Chondrocyte (in vitro differentiated cells): ENCODE data around the gene MEN1. TPM values are rescaled to one million over a fixed set of nuclear protein-coding genes. Genes with fewer than 3 reads are reported as not detected.

Source experiments
- DNase-seq: peaks from one replicate; pipeline ENCODE4 v3.0.0; 2021; ENCODE audit warnings: mixed read lengths, low spot score
- H3K27ac Mint-ChIP-seq: one replicate; pipeline ENCODE4 v1.8.0; 2021; ENCODE audit warnings: mild to moderate bottlenecking, moderate library complexity, mixed read lengths; ENCODE audit not compliant: unreplicated experiment
- H3K27me3 Mint-ChIP-seq: 2 replicates; pipeline ENCODE4 v1.8.0; 2021; ENCODE audit warnings: low read depth, mixed read lengths
- H3K36me3 Mint-ChIP-seq: 2 replicates; pipeline ENCODE4 v1.8.0; 2021; ENCODE audit warnings: low read depth, mixed read lengths
- H3K4me1 Mint-ChIP-seq: 2 replicates; pipeline ENCODE4 v1.8.0; 2021; ENCODE audit warnings: low read depth, mild to moderate bottlenecking, mixed read lengths
- H3K4me3 Mint-ChIP-seq: one replicate; pipeline ENCODE4 v1.8.0; 2021; ENCODE audit warnings: mild to moderate bottlenecking, moderate library complexity, mixed read lengths; ENCODE audit not compliant: unreplicated experiment
- H3K9me3 Mint-ChIP-seq: 2 replicates; pipeline ENCODE4 v1.8.0; 2021; ENCODE audit warnings: low read depth, mixed read lengths
- total RNA-seq: library from RNA; stranded (reverse); gene quantifications from 3 replicates; pipeline ENCODE4 v1.2.1, GENCODE V29; 2021
- TF ChIP-seq, protein P1 (sequence below): fragments of 200-600 bp; sonication (generic); IDR thresholded peaks from 2 replicates; pipeline ENCODE4 v1.5.0; 2021; ENCODE audit warnings: antibody characterized with exemption, mild to moderate bottlenecking, moderate library complexity

The MEN1 gene
- total RNA-seq, 1 donor from 2014 or later: 19.5 TPM

DNA sequence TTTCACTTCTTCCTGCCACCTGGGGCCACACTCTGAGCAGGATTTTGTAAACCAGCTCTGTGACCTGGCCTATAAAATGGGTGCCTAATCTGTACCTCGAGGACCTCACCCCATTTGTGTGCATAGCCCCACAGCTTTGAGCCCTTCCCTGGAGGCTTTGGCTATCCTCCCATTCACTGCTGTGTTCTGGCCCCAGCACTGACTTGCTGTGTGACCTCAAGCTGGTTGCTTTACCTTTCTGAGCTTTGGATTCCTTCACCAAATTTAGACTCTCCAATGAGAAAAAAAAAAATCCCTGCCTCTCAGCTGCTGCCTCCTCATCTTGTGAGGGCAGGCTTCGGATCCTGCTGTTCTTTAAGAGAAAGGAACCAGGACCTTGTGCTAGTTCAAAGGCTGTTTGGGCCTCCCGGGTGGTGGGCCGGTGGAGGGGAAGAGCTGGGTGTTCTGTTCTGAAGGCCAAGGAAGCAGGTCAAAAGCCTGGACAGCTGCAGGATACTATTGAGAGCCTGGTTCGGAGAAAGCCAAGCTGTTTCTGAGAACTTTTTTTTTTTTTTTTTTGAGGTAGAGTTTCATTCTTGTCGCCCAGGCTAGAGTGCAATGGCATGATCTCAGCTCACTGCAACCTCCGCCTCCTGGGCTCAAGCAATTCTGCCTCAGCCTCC lies 49.5 kb downstream of the MEN1 start:
- Mint-ChIP-seq H3K27me3 (no peaks in the 10 kb centered on the region), H3K4me1 (peaks cover 43% of the 10 kb centered on the region), H3K36me3 (peaks cover 24% of the 10 kb centered on the region), H3K27ac (peak overlapping the region; percentile 22), H3K9me3 (no peaks in the 10 kb centered on the region), H3K4me3 (no peak overlapping the region)
- DNase-seq: no peak
- TF ChIP-seq, protein P1, sequence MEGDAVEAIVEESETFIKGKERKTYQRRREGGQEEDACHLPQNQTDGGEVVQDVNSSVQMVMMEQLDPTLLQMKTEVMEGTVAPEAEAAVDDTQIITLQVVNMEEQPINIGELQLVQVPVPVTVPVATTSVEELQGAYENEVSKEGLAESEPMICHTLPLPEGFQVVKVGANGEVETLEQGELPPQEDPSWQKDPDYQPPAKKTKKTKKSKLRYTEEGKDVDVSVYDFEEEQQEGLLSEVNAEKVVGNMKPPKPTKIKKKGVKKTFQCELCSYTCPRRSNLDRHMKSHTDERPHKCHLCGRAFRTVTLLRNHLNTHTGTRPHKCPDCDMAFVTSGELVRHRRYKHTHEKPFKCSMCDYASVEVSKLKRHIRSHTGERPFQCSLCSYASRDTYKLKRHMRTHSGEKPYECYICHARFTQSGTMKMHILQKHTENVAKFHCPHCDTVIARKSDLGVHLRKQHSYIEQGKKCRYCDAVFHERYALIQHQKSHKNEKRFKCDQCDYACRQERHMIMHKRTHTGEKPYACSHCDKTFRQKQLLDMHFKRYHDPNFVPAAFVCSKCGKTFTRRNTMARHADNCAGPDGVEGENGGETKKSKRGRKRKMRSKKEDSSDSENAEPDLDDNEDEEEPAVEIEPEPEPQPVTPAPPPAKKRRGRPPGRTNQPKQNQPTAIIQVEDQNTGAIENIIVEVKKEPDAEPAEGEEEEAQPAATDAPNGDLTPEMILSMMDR: no peak

- Mint-ChIP-seq H3K4me1 (peaks cover 42% of the 10 kb centered on the region), H3K27me3 (no peaks in the 10 kb centered on the region), H3K36me3 (peaks cover 21% of the 10 kb centered on the region), H3K9me3 (no peaks in the 10 kb centered on the region), H3K27ac (peak within 1 kb of the TSS; percentile 63), H3K4me3 (peak within 1 kb of the TSS; percentile 28)
- DNase-seq: peak; percentile 83
- TF ChIP-seq, protein P1: no peak
These were observed 50.3 kb downstream of the MEN1 start, which contains the start of gene PYGM for GRCh38 chr11:64759722-64760719. PYGM (minus strand) TSS chr11:64759974; CDS start chr11:64759898, 76 bp downstream.

GRCh38 chr11:64759131-64759721 lies 51.1 kb downstream of the MEN1 start:
- peaks cover 34% of the 10 kb centered on the region for H3K4me1 Mint-ChIP-seq

DNA sequence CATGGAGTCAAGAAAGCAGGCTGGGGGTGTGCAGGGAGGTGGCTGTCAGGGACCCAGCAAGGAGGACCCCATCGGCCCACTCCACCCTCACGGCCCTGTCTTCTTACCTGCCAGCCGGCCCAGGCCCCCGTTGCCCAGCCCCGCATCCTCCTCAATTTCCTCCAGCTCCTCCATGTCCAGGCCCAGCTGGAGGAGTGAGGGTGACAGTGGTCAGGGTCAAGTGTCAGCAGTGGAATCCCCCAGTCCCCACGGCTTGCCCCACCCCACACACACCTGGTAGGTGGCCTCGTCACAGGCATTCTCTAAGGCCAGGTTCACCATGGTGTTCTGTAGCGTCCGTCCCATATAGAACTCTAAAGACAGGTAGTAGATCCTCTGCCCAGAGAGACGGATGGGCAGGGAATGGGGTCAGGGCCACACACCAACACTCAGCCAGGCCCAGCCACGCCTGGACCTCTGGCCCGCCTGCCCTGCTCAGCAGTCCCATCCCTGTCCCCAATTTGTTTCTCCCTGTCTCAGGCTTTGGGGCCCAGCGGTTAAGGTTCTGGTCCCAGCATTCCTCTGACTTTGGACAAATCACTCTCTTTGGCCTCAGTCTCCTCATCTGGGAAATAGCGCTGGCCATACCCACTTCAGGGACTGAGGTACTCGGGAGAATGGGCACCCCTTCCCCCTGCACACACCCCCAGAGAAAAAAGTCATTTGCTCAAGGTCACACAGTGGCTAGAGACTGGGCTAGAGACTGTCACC lies 51.8 kb downstream of the MEN1 start:
- TF ChIP-seq, protein P1: no peak
- Mint-ChIP-seq H3K9me3 (no peaks in the 10 kb centered on the region), H3K4me1 (peaks cover 29% of the 10 kb centered on the region), H3K36me3 (peaks cover 9% of the 10 kb centered on the region), H3K27ac (no peak overlapping the region), H3K4me3 (no peak overlapping the region), H3K27me3 (no peaks in the 10 kb centered on the region)
- DNase-seq: peak; percentile 77

More at GRCh38 chr11:64759131-64759721, 51.1 kb downstream of the MEN1 start:
- Mint-ChIP-seq H3K36me3 (peaks cover 13% of the 10 kb centered on the region), H3K27me3 (no peaks in the 10 kb centered on the region), H3K27ac (peak overlapping the region; percentile 63), H3K9me3 (no peaks in the 10 kb centered on the region), H3K4me3 (peak overlapping the region; percentile 28)
- peak; percentile 82 for DNase-seq
- TF ChIP-seq, protein P1: no peak
